Esophagus muscularis mucosa (tissue), 3 donors: Measurements from ENCODE around the gene PHF5A.

Experiments used
- EP300 ChIP-seq: sonication (generic); formaldehyde crosslinking; IDR thresholded peaks from one replicate; pipeline ENCODE4 v1.6.1; 2017; ENCODE audit warnings: antibody characterized with exemption
- TF ChIP-seq, protein P1 (sequence below), 3 experiments: fragments of 200-600 bp in 2 of 3; fragments of 450-650 bp in 1 of 3; sonication (generic) in 2 of 3; IDR thresholded peaks; one replicate each; pipeline ENCODE4 v1.5.1; 2017 to 2019; ENCODE audit warnings: antibody characterized with exemption in 3 of 3, mild to moderate bottlenecking in 2 of 3, moderate library complexity in 1 of 3

DNA sequence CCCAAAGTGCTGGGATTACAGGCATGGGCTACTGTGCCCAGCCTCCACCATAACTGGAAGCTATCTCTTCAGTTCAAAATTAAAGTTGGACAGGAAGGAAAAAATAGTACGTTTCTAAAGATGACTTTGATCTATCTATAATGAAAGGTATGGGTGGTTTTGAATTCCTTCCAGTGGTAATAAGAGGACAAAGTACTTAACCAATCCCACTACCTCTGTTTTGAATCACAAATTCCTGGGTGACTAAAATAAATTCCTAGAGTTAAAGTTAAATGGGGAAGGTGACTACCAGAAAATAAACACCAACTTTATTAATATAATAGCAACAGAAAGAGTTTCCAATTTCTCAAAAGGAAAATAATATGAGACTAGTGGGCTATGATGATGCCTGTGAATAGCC is 9.1 kb downstream of the PHF5A start:
- no peak for TF ChIP-seq EP300
- TF ChIP-seq, protein P1, sequence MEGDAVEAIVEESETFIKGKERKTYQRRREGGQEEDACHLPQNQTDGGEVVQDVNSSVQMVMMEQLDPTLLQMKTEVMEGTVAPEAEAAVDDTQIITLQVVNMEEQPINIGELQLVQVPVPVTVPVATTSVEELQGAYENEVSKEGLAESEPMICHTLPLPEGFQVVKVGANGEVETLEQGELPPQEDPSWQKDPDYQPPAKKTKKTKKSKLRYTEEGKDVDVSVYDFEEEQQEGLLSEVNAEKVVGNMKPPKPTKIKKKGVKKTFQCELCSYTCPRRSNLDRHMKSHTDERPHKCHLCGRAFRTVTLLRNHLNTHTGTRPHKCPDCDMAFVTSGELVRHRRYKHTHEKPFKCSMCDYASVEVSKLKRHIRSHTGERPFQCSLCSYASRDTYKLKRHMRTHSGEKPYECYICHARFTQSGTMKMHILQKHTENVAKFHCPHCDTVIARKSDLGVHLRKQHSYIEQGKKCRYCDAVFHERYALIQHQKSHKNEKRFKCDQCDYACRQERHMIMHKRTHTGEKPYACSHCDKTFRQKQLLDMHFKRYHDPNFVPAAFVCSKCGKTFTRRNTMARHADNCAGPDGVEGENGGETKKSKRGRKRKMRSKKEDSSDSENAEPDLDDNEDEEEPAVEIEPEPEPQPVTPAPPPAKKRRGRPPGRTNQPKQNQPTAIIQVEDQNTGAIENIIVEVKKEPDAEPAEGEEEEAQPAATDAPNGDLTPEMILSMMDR (IDR thresholded peaks at IDR 0.05): no peak
